Mucosa of rectum (tissue), 2 donors: ENCODE measurements around the gene ALG12.
A peak's percentile ranks its signal among the peaks of the same experiment; 100 is the strongest.
"Not testable (repeated sequence)": the region's sequence is repeated elsewhere in the genome, so short reads cannot be mapped to it uniquely, and the experiment has no call there.

Experiments
- H3K27ac ChIP-seq, 2 donors: one replicate each; pipeline ENCODE4 v1.7.0; 2013; ENCODE audit warnings: inconsistent platforms in 2 of 2, low read depth in 2 of 2, low read length in 2 of 2
- H3K27me3 ChIP-seq, 2 donors: one replicate each; pipeline ENCODE4 v1.7.0; 2013; ENCODE audit warnings: low read length in 2 of 2; ENCODE audit not compliant: control insufficient read depth in 2 of 2, insufficient read depth in 2 of 2
- H3K36me3 ChIP-seq, 2 donors: one replicate each; pipeline ENCODE4 v1.7.0; 2013; ENCODE audit warnings: low read length in 2 of 2; ENCODE audit not compliant: control insufficient read depth in 2 of 2, insufficient read depth in 2 of 2
- H3K4me1 ChIP-seq, 2 donors: one replicate each; pipeline ENCODE4 v1.7.0; 2013; ENCODE audit warnings: low read length in 2 of 2, mild to moderate bottlenecking in 1 of 2; ENCODE audit not compliant: control insufficient read depth in 2 of 2, insufficient read depth in 2 of 2
- H3K4me3 ChIP-seq, 2 donors: one replicate each; pipeline ENCODE4 v1.7.0; 2013; ENCODE audit warnings: low read length in 2 of 2
- H3K9ac ChIP-seq, 2 donors: one replicate each; pipeline ENCODE4 v1.7.0; 2013; ENCODE audit warnings: low read length in 2 of 2, low read depth in 1 of 2, mild to moderate bottlenecking in 1 of 2
- H3K9me3 ChIP-seq, 2 donors: one replicate each; pipeline ENCODE4 v1.7.0; 2013; ENCODE audit warnings: low read length in 2 of 2; ENCODE audit not compliant: control insufficient read depth in 2 of 2
- donor health status: healthy.
- donor health status: Normal muscosa, but diverticular disease.

ALG12 gene

GRCh38 chr22:49856343-49856742, 61.9 kb downstream of the ALG12 start:
- H3K27ac ChIP-seq: no peak overlapping the region
- H3K4me3 ChIP-seq: no peak overlapping the region
- H3K9ac ChIP-seq: peak overlapping the region in 1 of 2 donors; percentile 38
- no peaks in the 10 kb centered on the region for H3K36me3 ChIP-seq
- peaks cover 18 to 22% of the 10 kb centered on the region in 2 donors for H3K4me1 ChIP-seq
- no peaks in the 10 kb centered on the region for H3K27me3 ChIP-seq
- H3K9me3 ChIP-seq: no peaks in the 10 kb centered on the region

- Histone ChIP-seq H3K9ac (peak overlapping the region; percentile 58 to 86), H3K4me1 (peaks cover 18 to 22% of the 10 kb centered on the region in 2 donors)
These were observed 62.9 kb downstream of the ALG12 start for GRCh38 chr22:49855251-49855911.

GRCh38 chr22:49853981-49854831, 64.0 kb downstream of the ALG12 start:
- Histone ChIP-seq H3K4me1 (peaks cover 18 to 22% of the 10 kb centered on the region in 2 donors), H3K36me3 (no peaks in the 10 kb centered on the region), H3K4me3 (peak overlapping the region; percentile 84 to 88), H3K9me3 (no peaks in the 10 kb centered on the region), H3K27ac (peak overlapping the region; percentile 66 to 82), H3K27me3 (peaks cover 7 to 12% of the 10 kb centered on the region in 2 donors), H3K9ac (peak overlapping the region; percentile 84 to 86)

More at GRCh38 chr22:49855251-49855911, 62.9 kb downstream of the ALG12 start:
- Histone ChIP-seq H3K27me3 (peaks cover 2 to 4% of the 10 kb centered on the region in 2 donors), H3K4me3 (peak overlapping the region; percentile 84 to 88), H3K27ac (peak overlapping the region; percentile 66 to 82), H3K36me3 (no peaks in the 10 kb centered on the region), H3K9me3 (no peaks in the 10 kb centered on the region)

- Histone ChIP-seq H3K27me3 (peaks cover 7 to 14% of the 10 kb centered on the region in 2 donors), H3K4me1 (peaks cover 21 to 22% of the 10 kb centered on the region in 2 donors), H3K9me3 (no peaks in the 10 kb centered on the region), H3K4me3 (peak within 1 kb of the TSS; percentile 84 to 88), H3K27ac (peak within 1 kb of the TSS; percentile 96 to 98), H3K9ac (peak within 1 kb of the TSS; percentile 92 to 94), H3K36me3 (no peaks in the 10 kb centered on the region)
These were observed 65.0 kb downstream of the ALG12 start, which contains the start of gene ZBED4 for GRCh38 chr22:49852898-49853894. Gene ZBED4, plus strand, starts transcription at chr22:49853844. Its CDS starts 29,819 bp downstream, at chr22:49883663.

- H3K36me3 ChIP-seq, H3K9me3 ChIP-seq: not testable (repeated sequence)
- Histone ChIP-seq H3K27me3 (peaks cover 7 to 20% of the 10 kb centered on the region in 2 donors), H3K27ac (peak overlapping the region; percentile 96 to 98), H3K9ac (peak overlapping the region; percentile 92 to 94), H3K4me1 (peaks cover 21 to 24% of the 10 kb centered on the region in 2 donors), H3K4me3 (peak overlapping the region; percentile 78 to 80)
These were observed 65.7 kb downstream of the ALG12 start for GRCh38 chr22:49852568-49852897.

GRCh38 chr22:49850959-49851802, 67.1 kb downstream of the ALG12 start:
- Histone ChIP-seq H3K4me1 (peaks cover 18 to 22% of the 10 kb centered on the region in 2 donors), H3K27me3 (peaks cover 7 to 20% of the 10 kb centered on the region in 2 donors), H3K36me3 (no peaks in the 10 kb centered on the region), H3K4me3 (no peak overlapping the region), H3K27ac (no peak overlapping the region), H3K9me3 (no peaks in the 10 kb centered on the region), H3K9ac (no peak overlapping the region)
